CD14-positive monocyte (primary cell): ENCODE results near the gene RBBP4. TPM values are rescaled to one million over a fixed set of nuclear protein-coding genes. Genes with fewer than 3 reads are reported as not detected.

Source experiments
- DNase-seq, 3 donors: peaks; one replicate each; pipeline ENCODE4 v3.0.0-alpha.2; 2011 to 2022
- H2AFZ ChIP-seq: 2 replicates; pipeline ENCODE4 v1.6.0; 2012; ENCODE audit warnings: mild to moderate bottlenecking, low read depth, low read length, inconsistent platforms; ENCODE audit not compliant: insufficient read depth, poor library complexity, severe bottlenecking
- H3K27ac ChIP-seq, 2 donors: 1 replicate in 1 of 2; 2 replicates in 1 of 2; pipeline ENCODE4 v1.5.1; 2012 to 2013; ENCODE audit warnings: low read length in 2 of 2, control low read depth in 1 of 2, inconsistent platforms in 1 of 2, low read depth in 1 of 2, mild to moderate bottlenecking in 1 of 2
- H3K27me3 ChIP-seq, 2 donors: one replicate each; pipeline versions ENCODE4 v1.6.0 to v1.6.1; 2011 to 2013; ENCODE audit warnings: low read length in 2 of 2; ENCODE audit not compliant: control insufficient read depth in 2 of 2, insufficient read depth in 2 of 2
- H3K36me3 ChIP-seq, 2 donors: replicated peaks in 1 of 2; 1 replicate in 1 of 2; 2 replicates in 1 of 2; pipeline versions ENCODE4 v1.5.1 to v1.6.1; 2012 to 2013; ENCODE audit warnings: low read length in 2 of 2, control low read depth in 1 of 2, inconsistent platforms in 1 of 2, mild to moderate bottlenecking in 1 of 2; ENCODE audit not compliant: insufficient read depth in 2 of 2, control insufficient read depth in 1 of 2
- H3K4me1 ChIP-seq, 2 donors: 1 replicate in 1 of 2; 2 replicates in 1 of 2; pipeline versions ENCODE4 v1.5.1 to v1.6.1; 2012 to 2013; ENCODE audit warnings: low read length in 2 of 2, control low read depth in 1 of 2, inconsistent platforms in 1 of 2, mild to moderate bottlenecking in 1 of 2, moderate library complexity in 1 of 2; ENCODE audit not compliant: insufficient read depth in 2 of 2, control insufficient read depth in 1 of 2
- H3K4me2 ChIP-seq: replicated peaks from 2 replicates; pipeline ENCODE3; 2012; ENCODE audit warnings: low read length, moderate library complexity, mild to moderate bottlenecking; ENCODE audit not compliant: poor library complexity, severe bottlenecking; ENCODE audit errors: extremely low read depth
- H3K4me3 ChIP-seq, 3 experiments: fragments of 200-600 bp in 1 of 3; sonication (generic) in 1 of 3; replicated peaks in 1 of 3; 1 replicate in 2 of 3; 2 replicates in 1 of 3; pipeline ENCODE4 v1.5.1; 2011 to 2013; ENCODE audit warnings: low read length in 3 of 3, mild to moderate bottlenecking in 3 of 3, control low read depth in 2 of 3, low read depth in 2 of 3, inconsistent platforms in 1 of 3, moderate library complexity in 1 of 3
- H3K79me2 ChIP-seq: 2 replicates; pipeline ENCODE4 v1.6.0; 2012; ENCODE audit warnings: mild to moderate bottlenecking, control low read depth, inconsistent platforms, low read length, moderate library complexity; ENCODE audit not compliant: insufficient read depth
- H3K9ac ChIP-seq: 2 replicates; pipeline ENCODE4 v1.6.0; 2017; ENCODE audit warnings: low read length, mild to moderate bottlenecking; ENCODE audit not compliant: insufficient read depth, poor library complexity, severe bottlenecking
- H3K9me3 ChIP-seq, 2 donors: replicated peaks in 1 of 2; 1 replicate in 1 of 2; 2 replicates in 1 of 2; pipeline versions ENCODE4 v1.5.1 to v1.6.1; 2012 to 2013; ENCODE audit warnings: low read length in 2 of 2, control low read depth in 1 of 2; ENCODE audit not compliant: control insufficient read depth in 1 of 2, insufficient read depth in 1 of 2
- H4K20me1 ChIP-seq: 2 replicates; pipeline ENCODE4 v1.6.0; 2012; ENCODE audit warnings: mild to moderate bottlenecking, low read length, control low read depth, moderate library complexity; ENCODE audit not compliant: insufficient read depth
- H3K27ac Mint-ChIP-seq, 7 donors: one replicate each; pipeline ENCODE4 v1.8.0; 2020; ENCODE audit warnings: mild to moderate bottlenecking in 7 of 7, mixed read lengths in 7 of 7, moderate library complexity in 6 of 7, inconsistent platforms in 2 of 7
- H3K27me3 Mint-ChIP-seq, 3 donors: one replicate each; pipeline ENCODE4 v1.8.0; 2021 to 2022; ENCODE audit warnings: low read depth in 3 of 3, mild to moderate bottlenecking in 3 of 3, mixed read lengths in 3 of 3, moderate library complexity in 3 of 3, inconsistent platforms in 1 of 3
- H3K36me3 Mint-ChIP-seq, 2 donors: one replicate each; pipeline ENCODE4 v1.8.0; 2020; ENCODE audit warnings: mixed read lengths in 2 of 2, inconsistent platforms in 1 of 2, mild to moderate bottlenecking in 1 of 2
- H3K4me1 Mint-ChIP-seq: one replicate; pipeline ENCODE4 v1.8.0; 2020; ENCODE audit warnings: mild to moderate bottlenecking, mixed read lengths
- H3K4me3 Mint-ChIP-seq, 2 donors: one replicate each; pipeline ENCODE4 v1.8.0; 2020; ENCODE audit warnings: mild to moderate bottlenecking in 2 of 2, mixed read lengths in 2 of 2, moderate library complexity in 1 of 2
- H3K9me3 Mint-ChIP-seq, 7 donors: one replicate each; pipeline ENCODE4 v1.8.0; 2020 to 2022; ENCODE audit warnings: mixed read lengths in 7 of 7, mild to moderate bottlenecking in 6 of 7, moderate library complexity in 6 of 7, inconsistent platforms in 2 of 7
- CTCF ChIP-seq: fragments of 200-600 bp; IDR thresholded peaks from one replicate; pipeline ENCODE4 v1.8.0; 2022; ENCODE audit warnings: antibody characterized with exemption, mild to moderate bottlenecking
- WGBS: methylation state at CpG from one replicate; pipeline ENCODE4 v1.1.5; 2013; ENCODE audit warnings: missing lambda C conversion rate; ENCODE audit not compliant: insufficient coverage; 5-methylcytosine and 5-hydroxymethylcytosine counted together
- intact Hi-C, 2 donors: fragments of 100-400 bp; cut with micrococcal nuclease; formaldehyde crosslinking; loops; one replicate each; pipeline versions ENCODE4 v1.15.0 to v1.15.1; 2023
- polyA plus RNA-seq, 3 donors: library from polyadenylated mRNA; depleted of rRNA in 1 of 3; unstranded in 2 of 3; stranded (reverse) in 1 of 3; fragments of 300-500 nt in 2 of 3; fragments of >200 nt in 1 of 3; fragmentation: Illumina TruSeq in 2 of 3; gene quantifications; 1 replicate in 2 of 3; 2 replicates in 1 of 3; pipeline ENCODE4 v1.2.3, GENCODE V29; 2012 to 2021

The RBBP4 gene
- polyA plus RNA-seq, 3 donors = 60.6 to 307 (median 274) TPM

GRCh38 chr1:32727876-32728275, 76.9 kb downstream of the RBBP4 start:
- H3K4me3 Mint-ChIP-seq = no peak overlapping the region
- no peak for TF ChIP-seq CTCF
- H3K27me3 Mint-ChIP-seq = peaks cover 3 to 6% (median 5%) of the 10 kb centered on the region in 3 donors
- peaks cover 0 to 2% (median 0%) of the 10 kb centered on the region in 7 donors for H3K9me3 Mint-ChIP-seq
- H3K79me2 ChIP-seq = no peaks in the 10 kb centered on the region
- peaks cover 13 to 15% of the 10 kb centered on the region in 2 donors for H3K4me1 ChIP-seq
- no peak overlapping the region for H3K27ac Mint-ChIP-seq
- H3K36me3 Mint-ChIP-seq = no peaks in the 10 kb centered on the region
- H3K4me2 ChIP-seq = no peak overlapping the region
- peaks cover 14% of the 10 kb centered on the region for H3K4me1 Mint-ChIP-seq
- WGBS = no CpG with 5 or more reads among the region's 1 CpG
- H3K27me3 ChIP-seq = no peaks in the 10 kb centered on the region
- H3K27ac ChIP-seq = no peak overlapping the region
- intact Hi-C loops = no loop called here
- no peak for DNase-seq
- H3K9ac ChIP-seq = no peak overlapping the region
- no peaks in the 10 kb centered on the region for H3K36me3 ChIP-seq
- H3K9me3 ChIP-seq = no peaks in the 10 kb centered on the region
- H4K20me1 ChIP-seq = no peaks in the 10 kb centered on the region
- no peak overlapping the region for H2AFZ ChIP-seq
- H3K4me3 ChIP-seq = no peak overlapping the region

GRCh38 chr1:32728413-32729077, 77.5 kb downstream of the RBBP4 start:
- Mint-ChIP-seq H3K9me3 (peaks cover 0 to 2% (median 0%) of the 10 kb centered on the region in 7 donors), H3K27me3 (peaks cover 3 to 6% (median 3%) of the 10 kb centered on the region in 3 donors), H3K4me1 (peaks cover 14% of the 10 kb centered on the region), H3K36me3 (no peaks in the 10 kb centered on the region), H3K27ac (no peak overlapping the region), H3K4me3 (no peak overlapping the region)
- peaks cover 13 to 15% of the 10 kb centered on the region in 2 donors for H3K4me1 ChIP-seq
- H3K36me3 ChIP-seq = no peaks in the 10 kb centered on the region
- H2AFZ ChIP-seq = no peak overlapping the region
- no peak overlapping the region for H3K4me3 ChIP-seq
- 100% methylated on average over 1 of the region's 7 CpGs for WGBS
- H3K9ac ChIP-seq = no peak overlapping the region
- H3K27me3 ChIP-seq = no peaks in the 10 kb centered on the region
- no peaks in the 10 kb centered on the region for H3K9me3 ChIP-seq
- H3K4me2 ChIP-seq = no peak overlapping the region
- no peaks in the 10 kb centered on the region for H3K79me2 ChIP-seq
- H4K20me1 ChIP-seq = no peaks in the 10 kb centered on the region
- no peak for TF ChIP-seq CTCF
- intact Hi-C loops = no loop called here
- no peak overlapping the region for H3K27ac ChIP-seq
- no peak for DNase-seq
